ENCODE data around the gene MED26. TPM values are rescaled to one million over a fixed set of nuclear protein-coding genes. Genes with fewer than 3 reads are reported as not detected.

MED26 gene
- total RNA-seq, 1 donor = 7.1 TPM

GRCh38 chr19:16575861-16576689, 51.9 kb downstream of the MED26 start:
- DNase-seq (ENCODE audit: low read depth) = no peak
- no peak for TF ChIP-seq CTCF (IDR thresholded peaks at IDR 0.05; ENCODE audit: insufficient read depth, low read length)
- H3K4me3 ChIP-seq (ENCODE audit: low read depth, low read length) = no peak overlapping the region

- H3K4me3 ChIP-seq (ENCODE audit: low read depth, low read length) = no peak overlapping the region
- DNase-seq (ENCODE audit: low read depth) = no peak
- TF ChIP-seq CTCF (IDR thresholded peaks at IDR 0.05; ENCODE audit: insufficient read depth, low read length) = no peak
These were observed 52.7 kb downstream of the MED26 start for GRCh38 chr19:16575282-16575681.

- TF ChIP-seq CTCF (IDR thresholded peaks at IDR 0.05; ENCODE audit: insufficient read depth, low read length) = no peak
- H3K4me3 ChIP-seq (ENCODE audit: low read depth, low read length) = peak overlapping the region; percentile 97
- no peak for DNase-seq (ENCODE audit: low read depth)
These were observed 54.1 kb downstream of the MED26 start for GRCh38 chr19:16573925-16574324.

- TF ChIP-seq CTCF (IDR thresholded peaks at IDR 0.05; ENCODE audit: insufficient read depth, low read length) = no peak
- H3K4me3 ChIP-seq (ENCODE audit: low read depth, low read length) = peak overlapping the region; percentile 97
- no peak for DNase-seq (ENCODE audit: low read depth)
These were observed 54.7 kb downstream of the MED26 start for GRCh38 chr19:16573296-16573695.

- peak within 1 kb of the TSS; percentile 97 for H3K4me3 ChIP-seq (ENCODE audit: low read depth, low read length)
- TF ChIP-seq CTCF (IDR thresholded peaks at IDR 0.05; ENCODE audit: insufficient read depth, low read length) = no peak
- peak; percentile 91 for DNase-seq (ENCODE audit: low read depth)
These were observed 55.4 kb downstream of the MED26 start, which contains the start of gene SLC35E1 for GRCh38 chr19:16572332-16573211. Gene SLC35E1, minus strand, starts transcription at chr19:16572415. Its CDS starts 51 bp downstream, at chr19:16572364.

- DNase-seq (ENCODE audit: low read depth) = no peak
- peak overlapping the region; percentile 91 for H3K4me3 ChIP-seq (ENCODE audit: low read depth, low read length)
- TF ChIP-seq CTCF (IDR thresholded peaks at IDR 0.05; ENCODE audit: insufficient read depth, low read length) = no peak
These were observed 56.1 kb downstream of the MED26 start for GRCh38 chr19:16571822-16572331.
